Parathyroid adenoma (tissue), 2 donors: ENCODE data around the gene PNPLA3.

ENCODE experiments used
- H2AFZ ChIP-seq: fragments of 300-600 bp; sonication (generic); one replicate; pipeline ENCODE4 v1.7.0; 2017; ENCODE audit warnings: antibody characterized with exemption, mild to moderate bottlenecking
- H3K27ac ChIP-seq: fragments of 300-600 bp; sonication (generic); one replicate; pipeline ENCODE4 v1.7.0; 2017
- H3K27me3 ChIP-seq: fragments of 300-600 bp; sonication (generic); one replicate; pipeline ENCODE4 v1.7.0; 2017; ENCODE audit warnings: low read length; ENCODE audit not compliant: control insufficient read depth, insufficient read depth
- H3K36me3 ChIP-seq: fragments of 300-600 bp; sonication (generic); one replicate; pipeline ENCODE4 v1.7.0; 2017; ENCODE audit warnings: low read length; ENCODE audit not compliant: control insufficient read depth, insufficient read depth
- H3K4me1 ChIP-seq: fragments of 300-600 bp; sonication (generic); one replicate; pipeline ENCODE4 v1.7.0; 2017; ENCODE audit warnings: control low read depth
- H3K4me2 ChIP-seq: fragments of 300-600 bp; sonication (generic); one replicate; pipeline ENCODE4 v1.7.0; 2017; ENCODE audit warnings: low read length
- H3K4me3 ChIP-seq: fragments of 300-600 bp; sonication (generic); one replicate; pipeline ENCODE4 v1.7.0; 2017; ENCODE audit warnings: low read depth, low read length
- H3K79me2 ChIP-seq: fragments of 300-600 bp; sonication (generic); one replicate; pipeline ENCODE4 v1.7.0; 2017; ENCODE audit warnings: control low read depth
- H3K9ac ChIP-seq: fragments of 300-600 bp; sonication (generic); one replicate; pipeline ENCODE4 v1.7.0; 2017; ENCODE audit warnings: mild to moderate bottlenecking
- H3K9me3 ChIP-seq: fragments of 300-600 bp; sonication (generic); one replicate; pipeline ENCODE4 v1.7.0; 2017; ENCODE audit warnings: low read length; ENCODE audit not compliant: control insufficient read depth
- CTCF ChIP-seq: fragments of 300-600 bp; sonication (generic); IDR thresholded peaks from one replicate; pipeline ENCODE4 v1.7.0; 2017; ENCODE audit warnings: antibody characterized with exemption, mild to moderate bottlenecking
- donor health status: primary hyperparathyroidism.

The PNPLA3 gene

GRCh38 chr22:43879901-43880540, 43.6 kb upstream of the PNPLA3 start:
- H3K4me1 ChIP-seq = no peaks in the 10 kb centered on the region
- no peak overlapping the region for H3K4me3 ChIP-seq
- H3K36me3 ChIP-seq = no peaks in the 10 kb centered on the region
- no peak overlapping the region for H3K4me2 ChIP-seq
- H3K79me2 ChIP-seq = no peaks in the 10 kb centered on the region
- TF ChIP-seq CTCF = no peak
- no peak overlapping the region for H3K27ac ChIP-seq
- H3K9ac ChIP-seq = no peak overlapping the region
- H2AFZ ChIP-seq = no peak overlapping the region
- no peaks in the 10 kb centered on the region for H3K9me3 ChIP-seq
- no peaks in the 10 kb centered on the region for H3K27me3 ChIP-seq

- Histone ChIP-seq H3K9ac (no peak overlapping the region), H3K36me3 (no peaks in the 10 kb centered on the region), H3K4me2 (no peak overlapping the region), H3K4me1 (no peaks in the 10 kb centered on the region), H2AFZ (no peak overlapping the region), H3K4me3 (no peak overlapping the region), H3K27me3 (no peaks in the 10 kb centered on the region), H3K27ac (no peak overlapping the region), H3K79me2 (no peaks in the 10 kb centered on the region), H3K9me3 (no peaks in the 10 kb centered on the region)
- TF ChIP-seq CTCF = no peak
Measured at GRCh38 chr22:43880541-43880991, 43.0 kb upstream of the PNPLA3 start.

- Histone ChIP-seq H3K27ac (no peak overlapping the region), H2AFZ (no peak overlapping the region), H3K27me3 (no peaks in the 10 kb centered on the region), H3K4me1 (no peaks in the 10 kb centered on the region), H3K4me3 (no peak overlapping the region), H3K4me2 (no peak overlapping the region), H3K36me3 (no peaks in the 10 kb centered on the region), H3K9ac (no peak overlapping the region), H3K79me2 (no peaks in the 10 kb centered on the region), H3K9me3 (no peaks in the 10 kb centered on the region)
- no peak for TF ChIP-seq CTCF
Measured at GRCh38 chr22:43881091-43882061, 42.2 kb upstream of the PNPLA3 start.

GRCh38 chr22:43882122-43882767, 41.4 kb upstream of the PNPLA3 start:
- Histone ChIP-seq H3K27me3 (no peaks in the 10 kb centered on the region), H3K9me3 (no peaks in the 10 kb centered on the region), H2AFZ (no peak overlapping the region), H3K27ac (no peak overlapping the region), H3K4me2 (no peak overlapping the region), H3K36me3 (no peaks in the 10 kb centered on the region), H3K9ac (no peak overlapping the region), H3K4me3 (no peak overlapping the region), H3K4me1 (no peaks in the 10 kb centered on the region), H3K79me2 (no peaks in the 10 kb centered on the region)
- TF ChIP-seq CTCF = no peak
